DMS79 treated with DMSO at 0.1 percent for 48 hours (cell line): ENCODE results near the gene TAF13.
A peak's percentile ranks its signal among the peaks of the same experiment; 100 is the strongest.
"Not testable (repeated sequence)": the region's sequence is repeated elsewhere in the genome, so short reads cannot be mapped to it uniquely, and the experiment has no call there.

Experiments used
- DNase-seq: peaks from one replicate; lab custom pipeline; 2025; lab: John Stamatoyannopoulos, UW

TAF13 gene

DNA sequence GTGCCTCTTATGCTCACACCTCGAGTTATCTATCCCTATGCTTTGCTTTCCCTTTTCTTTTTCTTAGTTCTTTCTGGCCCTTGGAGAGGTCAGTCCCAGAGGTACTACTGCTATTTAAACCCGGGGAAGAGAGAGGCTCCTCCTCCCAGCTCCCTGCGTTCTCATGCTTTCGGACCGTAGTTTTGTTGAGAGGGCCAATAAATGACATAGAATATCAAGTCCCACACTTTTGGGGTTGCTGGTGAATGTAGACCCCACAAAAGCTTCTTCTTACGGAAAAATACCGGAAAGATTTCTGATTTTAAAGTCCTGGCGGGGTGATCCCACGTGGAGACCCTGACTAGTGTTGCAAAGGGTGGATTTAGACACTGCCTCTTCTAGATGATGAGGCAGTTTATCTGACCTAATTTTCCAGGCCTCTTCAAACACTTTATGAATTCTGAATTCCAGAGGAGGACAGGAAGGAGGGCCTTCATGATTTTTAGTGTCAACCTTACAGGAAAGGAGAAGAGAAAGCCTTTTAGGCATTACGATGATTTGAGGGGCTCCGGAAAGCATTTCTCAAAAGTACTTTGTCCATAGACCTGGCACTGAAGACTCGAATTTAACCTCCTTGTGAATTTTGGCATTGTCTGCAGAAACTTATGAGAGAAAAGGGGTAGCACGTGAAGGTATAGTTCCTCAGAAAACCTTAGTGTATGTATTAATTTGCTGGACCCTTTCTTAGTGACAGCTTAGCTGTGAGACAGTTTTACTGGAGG is 15.5 kb upstream of the TAF13 start:
- peak; percentile 45 for DNase-seq

DNA sequence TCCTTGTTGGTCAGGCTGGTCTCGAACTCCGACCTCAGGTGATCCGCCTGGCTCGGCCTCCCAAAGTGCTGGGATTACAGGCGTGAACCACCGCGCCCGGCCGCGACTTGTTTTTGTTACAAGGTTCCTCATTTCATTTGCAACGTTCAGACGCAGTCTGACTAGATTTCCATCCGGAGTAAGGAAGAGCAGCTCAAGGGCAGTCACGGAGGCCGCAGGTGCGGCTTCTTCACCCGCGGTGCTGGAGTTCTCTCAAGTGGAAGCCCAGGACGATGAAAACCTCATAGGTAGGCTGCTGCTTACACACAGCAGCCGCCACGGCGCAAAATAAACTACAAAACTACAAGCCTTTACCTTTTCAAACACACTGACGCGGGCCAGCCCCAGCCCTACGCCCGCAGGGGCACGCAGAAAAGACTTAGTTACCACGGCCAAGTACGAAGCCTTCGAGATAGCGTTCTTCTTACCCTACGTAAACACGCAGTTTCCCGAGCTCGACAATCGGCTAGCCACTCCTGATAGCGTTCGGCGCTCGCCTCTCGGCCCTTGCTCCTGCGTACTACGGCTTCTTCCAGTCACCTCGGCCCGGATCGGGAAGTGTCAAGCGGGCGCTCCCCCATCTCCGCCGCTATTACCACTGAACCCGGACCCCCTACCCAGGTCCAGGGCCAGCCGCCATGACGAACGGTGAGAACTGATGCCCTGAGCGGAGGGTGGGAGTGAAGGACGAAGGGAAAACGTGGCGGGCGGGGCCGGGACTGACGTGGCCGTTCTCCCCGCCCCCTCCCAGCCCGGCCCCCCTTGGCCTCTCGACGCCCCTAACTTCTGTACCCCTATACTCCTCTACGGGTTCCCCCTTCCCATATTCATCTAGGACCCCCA is 14.6 kb upstream of the TAF13 start, which contains the start of gene TMEM167B:
TSS of gene TMEM167B (plus strand) at position 569 of the 882 bp plus-strand sequence. CDS start at position 678, 109 bp downstream.
- DNase-seq, result peak; percentile 89

DNA sequence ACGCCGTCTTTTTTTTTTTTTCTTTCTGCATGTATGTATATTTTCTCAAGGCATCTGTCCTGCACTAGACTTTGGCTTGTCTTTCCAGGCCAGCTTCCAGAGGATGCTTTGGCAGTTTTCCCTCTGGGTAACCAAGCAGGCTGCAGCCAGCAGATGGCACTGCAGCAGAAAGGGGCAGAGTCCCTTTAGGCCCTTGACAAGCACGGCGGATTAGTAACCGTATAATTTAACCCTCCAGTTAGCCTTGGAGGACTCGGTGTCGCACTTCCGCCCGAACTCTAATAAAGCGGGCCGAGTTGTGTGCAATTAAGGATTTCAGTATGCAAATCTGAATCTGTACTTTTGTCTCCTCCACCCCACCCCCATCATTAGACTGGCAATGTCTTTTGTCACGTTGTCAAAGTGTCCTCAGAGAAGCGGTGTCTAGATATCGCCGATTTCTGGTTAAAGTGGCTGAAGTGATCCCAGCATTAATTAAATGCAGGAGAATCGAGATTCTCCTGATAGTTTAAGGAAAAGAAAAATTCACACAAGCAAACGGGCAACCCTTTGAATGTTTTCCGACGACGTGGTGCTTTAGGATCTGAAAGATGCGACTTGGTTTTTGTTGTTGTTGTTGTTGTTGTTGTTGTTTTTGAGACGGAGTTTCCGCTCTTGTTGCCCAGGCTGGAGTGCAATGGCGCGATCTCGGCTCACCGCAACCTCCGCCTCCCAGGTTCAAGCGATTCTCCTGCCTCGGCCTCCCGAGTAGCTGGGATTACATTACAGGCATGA is 13.6 kb upstream of the TAF13 start:
- DNase-seq, result peak; percentile 80

DNA sequence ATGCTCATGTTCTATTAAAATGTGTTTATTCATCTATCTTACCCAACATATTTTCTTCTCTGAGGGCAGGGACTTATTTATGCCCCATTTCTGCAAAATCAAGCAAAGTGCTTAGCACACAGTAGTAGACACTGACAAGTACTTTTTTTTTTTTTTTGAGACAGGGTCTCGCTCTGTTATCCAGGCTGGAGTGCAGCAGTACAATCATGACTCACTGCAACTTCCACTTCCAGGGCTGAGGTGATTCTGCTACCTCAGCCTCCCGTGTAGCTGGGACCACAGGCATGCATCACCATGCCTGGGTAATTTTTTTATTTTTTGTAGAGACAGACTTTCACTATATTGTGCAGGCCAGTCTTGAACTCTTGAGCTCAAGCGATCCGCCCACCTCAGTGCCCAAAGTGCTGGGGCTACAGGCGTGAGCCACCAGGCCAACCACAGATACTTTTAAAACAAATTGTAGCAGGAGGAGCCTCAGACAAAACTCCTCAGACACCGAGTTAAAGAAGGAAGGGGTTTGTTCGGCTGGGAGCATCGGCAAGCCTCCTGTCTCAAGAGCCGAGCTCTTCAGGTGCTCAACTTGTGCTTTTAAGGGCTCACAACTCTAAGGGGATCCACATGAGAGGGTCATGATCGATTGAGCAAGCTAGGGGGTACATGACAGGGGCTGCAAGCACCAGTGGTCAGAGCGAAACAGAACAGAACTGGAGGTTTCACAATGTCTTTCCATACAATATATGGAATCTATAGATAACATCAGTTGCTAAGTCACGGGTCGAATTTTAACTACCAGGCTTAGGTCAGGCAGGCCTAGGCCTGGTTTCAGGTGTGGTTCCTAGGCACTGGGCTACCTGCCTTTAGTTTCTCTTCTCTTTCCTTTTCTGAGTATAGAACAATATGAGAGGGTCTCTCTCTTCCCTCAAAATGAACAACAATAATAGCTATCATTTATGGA is 9.0 kb upstream of the TAF13 start:
- no peak for DNase-seq

DNA sequence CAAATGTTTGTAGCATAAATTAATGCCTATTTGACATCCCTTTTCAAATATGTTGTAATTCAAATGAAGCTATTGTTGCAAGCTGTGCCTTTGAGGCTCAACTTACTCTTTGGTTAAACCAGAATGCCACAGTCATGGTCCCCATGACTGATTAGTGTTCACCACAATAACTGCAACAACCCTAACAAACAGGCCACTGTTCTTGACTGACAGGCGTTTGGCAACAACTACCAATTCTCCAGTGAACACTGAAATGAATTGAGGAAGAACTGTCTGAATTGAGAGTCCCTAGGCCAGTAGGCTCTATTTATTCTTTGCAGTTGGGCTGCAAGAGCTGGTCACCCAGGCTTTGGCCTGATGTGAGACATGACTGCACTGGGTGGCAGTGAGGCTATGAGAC is 8.1 kb upstream of the TAF13 start:
- no peak for DNase-seq

DNA sequence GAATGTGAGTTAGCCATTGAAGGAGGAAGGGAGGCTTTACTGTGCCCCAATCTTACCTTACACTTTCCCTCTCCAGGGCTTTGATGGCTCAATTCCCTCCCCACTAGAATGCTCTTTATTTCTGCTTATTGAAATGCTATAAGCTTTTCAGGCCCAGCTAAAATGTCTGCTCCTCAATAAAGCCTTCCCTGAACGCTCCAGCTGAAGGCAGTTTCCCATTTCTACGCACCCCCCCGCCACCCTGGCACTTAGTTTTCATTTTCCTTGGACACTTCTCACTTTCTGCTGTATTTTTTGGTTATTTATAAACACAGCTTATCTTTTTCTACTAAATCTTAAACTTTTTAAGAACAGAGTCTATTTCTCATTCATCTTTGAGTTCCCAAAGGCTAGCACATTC is 7.7 kb upstream of the TAF13 start:
- DNase-seq, result no peak

DNA sequence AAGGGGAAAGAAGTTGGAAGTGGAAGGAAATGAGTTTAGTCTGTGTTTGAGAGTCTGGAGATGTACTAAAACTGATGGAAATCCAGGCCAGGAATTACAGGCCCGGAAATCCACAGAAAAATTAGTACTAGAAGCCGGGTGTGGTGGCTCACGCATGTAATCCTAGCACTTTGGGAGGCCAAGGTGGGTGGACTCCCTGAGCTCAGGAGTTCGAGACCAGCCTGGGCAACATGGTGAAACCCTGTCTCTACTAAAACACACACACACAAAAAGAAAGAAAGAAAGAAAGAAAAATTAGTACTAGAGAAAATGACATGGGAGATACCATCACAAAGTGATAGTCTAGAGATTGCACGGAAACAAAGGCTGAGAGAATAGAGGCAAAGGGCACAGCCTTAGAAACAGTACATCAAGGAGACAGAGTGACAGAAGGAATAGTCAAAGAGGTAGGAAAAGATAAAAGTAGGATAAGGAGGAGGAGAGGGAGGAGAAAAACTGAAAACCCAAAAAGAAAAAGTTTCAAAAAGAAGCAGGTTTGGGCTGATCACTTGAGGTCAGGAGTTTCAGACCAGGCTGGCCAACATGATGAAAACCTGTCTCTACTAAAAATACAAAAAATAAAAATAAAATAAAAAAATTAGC is 4.8 kb upstream of the TAF13 start:
- no peak for DNase-seq

DNA sequence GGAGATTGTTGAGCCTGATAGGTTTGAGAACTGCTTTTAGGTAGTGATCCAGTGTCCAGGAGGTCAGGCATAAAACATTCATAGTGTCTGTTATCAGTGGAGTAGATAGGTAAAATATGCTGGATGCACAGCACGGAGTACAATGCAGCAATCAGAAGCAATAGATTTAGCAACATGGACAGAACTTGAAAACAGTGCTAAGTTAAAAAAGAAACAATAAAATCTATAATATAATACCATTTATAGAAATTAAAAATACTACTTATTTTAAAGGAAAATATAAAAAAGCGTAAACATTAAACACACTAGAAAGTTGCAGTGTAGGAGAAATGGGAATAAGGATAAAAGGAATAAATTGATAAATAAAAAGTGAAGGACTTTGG is 3.4 kb upstream of the TAF13 start:
- no peak for DNase-seq

DNA sequence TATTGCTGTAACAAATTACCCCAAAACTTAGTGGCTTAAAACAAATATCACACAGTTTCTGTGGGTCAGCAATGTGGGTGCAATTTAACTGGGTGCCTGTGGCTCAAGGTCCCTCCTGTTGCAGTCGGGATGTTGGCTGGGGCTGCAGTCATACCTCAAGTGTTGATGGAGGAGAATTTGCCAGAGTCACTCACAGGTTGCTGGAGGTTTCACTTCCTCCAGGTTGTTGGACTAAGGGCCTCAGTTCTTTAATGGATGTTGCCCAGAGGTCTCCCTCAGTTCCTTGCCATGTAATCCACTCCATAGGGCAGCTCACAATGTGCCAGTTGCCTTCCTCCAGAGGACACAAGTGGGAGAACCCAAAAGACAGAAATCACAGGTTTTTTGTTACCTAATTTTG is 2.5 kb upstream of the TAF13 start:
- DNase-seq, result no peak

DNA sequence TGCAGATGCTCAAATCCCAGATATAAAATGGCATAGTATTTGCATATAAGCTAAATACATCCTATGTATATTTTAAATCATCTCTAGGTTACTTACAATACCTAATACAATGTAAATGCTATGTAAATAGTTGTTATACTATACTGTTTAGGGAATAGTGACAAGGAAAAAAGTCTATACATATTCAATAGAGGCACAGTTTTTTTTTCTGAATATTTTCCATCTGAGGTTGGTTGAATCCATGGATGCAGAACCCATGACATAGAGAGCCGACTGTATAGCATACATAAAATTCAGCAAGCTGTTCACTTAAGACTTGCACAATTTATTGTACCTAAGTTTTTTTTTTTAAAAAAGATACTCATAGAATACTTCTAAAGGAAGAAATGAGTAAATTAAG is 6.5 kb downstream of the TAF13 start:
- DNase-seq, result no peak

DNA sequence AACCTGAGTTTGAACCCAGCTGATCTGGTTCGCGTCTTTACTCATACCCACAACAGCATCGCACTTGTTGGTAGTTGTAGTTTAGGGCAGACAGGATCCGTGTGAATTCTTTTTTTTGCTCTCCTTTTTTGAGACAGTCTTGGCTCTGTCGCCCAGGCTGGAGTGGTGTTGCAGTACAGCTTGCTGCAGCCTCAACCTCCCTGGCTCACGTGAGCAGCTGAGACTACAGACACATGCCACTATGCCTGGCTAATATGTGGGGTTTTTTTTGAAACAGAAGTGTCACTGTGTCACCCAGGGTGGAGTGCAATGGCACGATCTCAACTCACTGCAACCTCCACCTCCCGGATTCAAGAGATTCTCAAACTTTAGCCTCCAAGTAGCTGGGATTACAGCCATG is 7.9 kb downstream of the TAF13 start:
- no peak for DNase-seq

DNA sequence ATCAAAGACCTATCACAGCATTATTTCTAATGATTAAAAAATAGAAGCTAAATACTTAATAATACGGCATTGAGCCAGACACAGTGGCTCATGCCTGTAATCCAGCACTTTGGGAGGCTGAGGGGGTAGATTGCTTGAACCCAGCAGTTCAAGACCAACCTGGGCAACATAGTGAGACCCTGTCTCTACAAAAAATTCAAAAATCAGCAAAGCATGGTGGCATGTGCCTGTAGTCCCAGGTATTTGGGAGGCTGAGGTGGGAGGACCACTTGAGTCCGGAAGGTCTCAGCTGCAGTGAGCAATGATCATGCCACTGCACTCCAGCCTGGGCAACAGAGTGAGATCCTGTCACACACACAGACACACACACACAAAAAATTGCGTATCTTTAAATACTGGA is 10.7 kb downstream of the TAF13 start:
- DNase-seq, result no peak

DNA sequence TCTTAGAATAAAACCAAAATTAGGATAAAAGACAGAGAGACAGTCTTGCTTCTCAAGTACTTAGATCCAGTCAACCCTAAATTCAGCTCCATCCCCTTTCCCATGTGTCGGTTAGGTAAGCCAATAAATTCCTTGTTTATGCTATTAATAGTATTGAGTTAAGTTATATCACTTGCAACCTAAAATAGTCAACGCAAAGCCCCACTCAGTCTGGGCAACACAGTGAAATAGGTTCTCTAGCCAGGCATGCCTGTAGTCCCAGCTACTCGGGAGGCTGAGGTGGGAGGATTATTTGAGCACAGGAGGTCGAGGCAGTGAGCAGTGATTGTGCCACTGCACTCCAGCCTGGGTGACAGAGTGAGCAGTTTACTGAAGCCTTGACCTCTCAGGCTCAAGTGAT is 14.6 kb downstream of the TAF13 start:
- DNase-seq, result no peak

DNA sequence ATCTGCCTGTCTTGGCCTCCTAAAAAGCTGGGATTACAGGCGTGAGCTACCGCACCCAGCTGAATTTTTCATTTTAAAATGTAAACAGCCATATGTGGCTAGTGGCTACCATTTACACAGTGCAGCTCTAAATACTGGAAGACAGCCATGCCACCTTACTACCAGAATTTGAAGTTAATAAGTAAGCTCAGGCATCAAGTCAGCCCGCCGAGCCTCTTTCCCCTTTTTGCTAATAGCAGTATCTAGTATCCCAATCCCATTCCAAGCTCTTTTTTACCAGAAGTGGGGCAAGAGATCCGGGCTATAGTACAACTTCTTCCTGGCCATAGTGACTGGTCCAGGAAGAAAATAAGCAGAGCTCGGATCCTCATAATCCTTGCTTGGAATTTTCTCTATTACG is 15.1 kb downstream of the TAF13 start:
- no peak for DNase-seq

DNA sequence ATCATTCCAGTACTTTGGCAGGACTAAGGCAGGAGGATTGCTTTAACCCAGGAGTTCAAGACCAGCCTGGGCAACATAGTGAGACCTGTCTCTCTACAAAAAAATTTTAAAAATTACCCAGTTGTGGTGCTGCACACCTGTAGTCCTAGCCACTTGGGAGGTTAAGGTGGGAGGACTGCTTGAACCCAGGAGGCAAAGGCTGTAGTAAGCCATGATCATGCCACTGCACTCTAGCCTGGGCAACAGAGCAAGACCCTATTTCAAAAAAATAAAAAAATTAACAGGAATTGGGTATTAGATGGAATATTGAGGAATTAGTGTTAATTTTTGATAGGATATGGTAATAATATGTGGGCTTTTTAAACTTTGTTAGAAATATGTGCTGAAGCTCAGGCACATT is 16.8 kb downstream of the TAF13 start:
- DNase-seq, result no peak

DNA sequence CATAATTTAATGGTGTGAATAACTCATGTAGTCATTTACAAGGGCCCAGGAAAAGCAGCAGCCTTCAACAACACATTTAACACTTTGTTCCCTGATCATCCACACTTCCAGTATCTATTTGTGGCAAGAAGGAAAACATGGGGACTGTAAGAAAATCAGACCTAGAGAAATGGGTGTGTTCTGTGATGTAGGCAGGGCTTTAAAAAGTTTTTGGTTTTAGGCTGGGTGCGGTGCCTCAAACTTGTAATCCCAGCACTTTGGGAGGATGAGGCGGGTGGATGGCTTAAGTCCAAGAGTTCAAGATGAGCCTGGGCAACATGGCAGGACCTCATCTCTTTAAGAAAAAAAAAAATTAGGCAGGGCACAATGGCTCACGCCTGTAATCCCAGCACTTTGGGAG is 19.7 kb downstream of the TAF13 start:
- no peak for DNase-seq

DNA sequence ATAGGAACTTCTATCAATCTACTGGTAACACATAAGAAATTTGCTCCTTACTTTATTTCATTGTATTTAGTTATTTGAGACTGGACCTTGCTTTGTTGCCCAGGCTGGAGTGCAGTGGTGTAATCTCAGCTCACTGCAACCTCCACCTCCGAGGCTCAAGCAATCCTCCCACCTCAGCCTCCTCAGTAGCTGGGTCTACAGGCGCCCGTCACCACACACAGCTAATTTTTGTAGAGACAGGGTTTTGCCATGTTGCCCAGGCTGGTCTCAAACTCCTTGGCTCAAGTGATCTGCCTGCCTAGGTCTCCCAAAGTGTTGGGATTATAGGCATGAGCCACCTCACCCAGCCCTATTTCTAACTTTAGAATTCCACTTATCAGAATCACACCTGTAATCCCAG is 23.7 kb downstream of the TAF13 start:
- DNase-seq, result not testable (repeated sequence)

DNA sequence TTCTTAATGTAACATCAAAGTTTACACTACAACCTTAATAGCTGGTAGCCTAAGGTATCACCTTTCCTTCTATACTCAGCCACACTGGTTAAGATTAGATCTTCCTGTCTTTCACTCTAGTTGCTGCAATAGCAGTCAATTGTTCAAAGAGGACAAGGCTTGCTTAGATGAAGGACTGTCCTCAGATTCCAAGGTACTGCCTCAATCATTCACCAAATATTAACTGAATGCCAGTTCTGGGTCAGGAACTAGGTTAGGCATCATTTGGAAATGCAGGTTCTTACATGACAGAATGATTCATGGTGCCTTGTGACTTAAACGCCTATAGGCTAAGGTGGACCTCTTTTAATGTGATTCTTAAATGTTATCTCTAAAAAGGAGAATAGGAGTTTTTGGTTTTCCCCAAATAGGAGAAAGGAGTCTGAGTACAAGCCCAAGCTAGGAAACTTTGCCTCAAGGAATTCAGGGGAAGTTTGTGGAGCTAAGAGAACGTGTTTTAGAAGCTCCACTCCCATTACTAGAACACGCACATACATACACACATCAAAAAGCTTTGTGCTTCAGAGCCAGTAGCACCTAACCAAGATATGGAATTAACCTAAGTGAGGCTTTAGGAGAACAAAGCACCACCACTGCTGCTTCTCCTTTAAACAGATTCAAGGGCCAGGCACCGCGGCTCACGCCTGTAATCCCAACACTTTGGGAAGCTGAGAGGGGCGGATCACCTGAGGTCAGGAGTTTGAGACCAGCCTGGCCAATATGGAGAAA is 25.4 kb downstream of the TAF13 start:
- DNase-seq, result no peak

DNA sequence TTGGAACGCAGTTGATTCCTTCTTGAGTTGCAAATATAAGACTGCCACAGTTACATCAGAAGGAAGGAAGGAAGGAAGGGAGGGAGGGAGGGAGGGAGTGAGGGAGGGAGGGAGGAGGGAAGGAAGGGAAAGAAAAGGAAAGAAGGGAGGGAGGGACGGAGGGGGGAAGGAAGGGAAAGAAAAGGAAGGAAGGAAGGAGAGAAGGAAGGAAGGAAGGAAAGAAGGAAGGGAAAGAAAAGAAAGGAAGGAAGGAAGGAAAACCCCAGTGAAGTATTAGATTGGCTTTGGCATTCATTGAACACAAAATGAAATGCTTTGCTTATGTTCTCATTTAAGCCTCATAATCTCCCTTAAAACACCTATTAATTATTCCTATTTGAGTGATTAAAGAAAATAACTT is 27.5 kb downstream of the TAF13 start:
- no peak for DNase-seq

DNA sequence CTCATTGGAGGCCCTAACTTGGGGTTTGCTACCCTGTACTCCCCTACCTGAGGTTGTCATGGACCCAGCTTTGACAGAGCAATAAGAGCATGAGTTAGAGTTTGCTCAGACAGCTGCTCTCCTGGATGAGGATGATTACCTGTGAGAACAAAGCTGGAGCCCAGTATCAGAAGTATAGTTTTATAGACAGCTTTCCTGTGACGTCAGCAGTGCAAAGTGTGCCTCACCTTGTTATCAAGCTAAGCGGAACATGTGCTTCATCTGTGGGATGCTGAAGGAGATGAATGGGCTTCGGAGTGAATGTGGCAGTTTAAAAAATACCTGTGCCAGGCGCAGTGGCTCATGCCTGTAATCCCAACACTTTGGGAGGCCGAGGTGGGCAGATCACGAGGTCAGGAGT is 28.5 kb downstream of the TAF13 start:
- no peak for DNase-seq
